Type B pancreatic cell (in vitro differentiated cells): ENCODE measurements around the gene TRIM25. TPM values are rescaled to one million over a fixed set of nuclear protein-coding genes. Genes with fewer than 3 reads are reported as not detected.

Experiments used
- DNase-seq: peaks from one replicate; pipeline ENCODE4 v3.0.0; 2021; ENCODE audit warnings: mixed read lengths; ENCODE audit not compliant: unreplicated experiment; ENCODE audit errors: extremely low spot score
- H3K27ac Mint-ChIP-seq: 2 replicates; pipeline ENCODE4 v1.8.0; 2021; ENCODE audit warnings: mild to moderate bottlenecking, mixed read lengths
- H3K27me3 Mint-ChIP-seq: 2 replicates; pipeline ENCODE4 v1.8.0; 2021; ENCODE audit warnings: mixed read lengths
- H3K36me3 Mint-ChIP-seq: 2 replicates; pipeline ENCODE4 v1.8.0; 2021; ENCODE audit warnings: mixed read lengths
- H3K4me1 Mint-ChIP-seq: one replicate; pipeline ENCODE4 v1.8.0; 2021; ENCODE audit warnings: mixed read lengths; ENCODE audit not compliant: unreplicated experiment
- H3K4me3 Mint-ChIP-seq: 2 replicates; pipeline ENCODE4 v1.8.0; 2021; ENCODE audit warnings: mild to moderate bottlenecking, mixed read lengths
- H3K9me3 Mint-ChIP-seq: 2 replicates; pipeline ENCODE4 v1.8.0; 2021; ENCODE audit warnings: mixed read lengths
- CTCF ChIP-seq: fragments of 200-600 bp; sonication (generic); conservative IDR thresholded peaks from 2 replicates; pipeline ENCODE4 v1.5.0; 2021; ENCODE audit warnings: antibody characterized with exemption, mild to moderate bottlenecking
- total RNA-seq: library from RNA; stranded (reverse); gene quantifications from 2 replicates; pipeline ENCODE4 v1.2.1, GENCODE V29; 2021; ENCODE audit warnings: low replicate concordance

TRIM25 gene
- total RNA-seq, 1 donor from 2014 or later = 43.4 TPM

GRCh38 chr17:56914581-56915273, 878 bp upstream of the TRIM25 start:
- Mint-ChIP-seq H3K36me3 (no peaks in the 10 kb centered on the region), H3K9me3 (peaks cover 8% of the 10 kb centered on the region), H3K4me1 (peaks cover 25% of the 10 kb centered on the region), H3K4me3 (peak overlapping the region; percentile 93), H3K27ac (peak overlapping the region; percentile 90), H3K27me3 (peaks cover 5% of the 10 kb centered on the region)
- no peak for DNase-seq
- TF ChIP-seq CTCF = no peak

GRCh38 chr17:56913353-56913866, 439 bp downstream of the TRIM25 start:
- Mint-ChIP-seq H3K36me3 (peaks cover 5% of the 10 kb centered on the region), H3K27me3 (peaks cover 5% of the 10 kb centered on the region), H3K4me1 (peaks cover 25% of the 10 kb centered on the region), H3K27ac (peak overlapping the region; percentile 88), H3K4me3 (peak overlapping the region; percentile 93), H3K9me3 (peaks cover 5% of the 10 kb centered on the region)
- no peak for TF ChIP-seq CTCF
- no peak for DNase-seq

- peaks cover 10% of the 10 kb centered on the region for H3K36me3 Mint-ChIP-seq
- no peak for TF ChIP-seq CTCF
- peaks cover 5% of the 10 kb centered on the region for H3K27me3 Mint-ChIP-seq
- peaks cover 5% of the 10 kb centered on the region for H3K9me3 Mint-ChIP-seq
- DNase-seq = no peak
- H3K27ac Mint-ChIP-seq = peak overlapping the region; percentile 88
- H3K4me1 Mint-ChIP-seq = peaks cover 25% of the 10 kb centered on the region
- peak overlapping the region; percentile 93 for H3K4me3 Mint-ChIP-seq
Observed at GRCh38 chr17:56913000-56913311, 893 bp downstream of the TRIM25 start.

GRCh38 chr17:56912105-56912999, 1.5 kb downstream of the TRIM25 start:
- no peak for TF ChIP-seq CTCF
- DNase-seq = no peak

GRCh38 chr17:56910509-56911235, 3.2 kb downstream of the TRIM25 start:
- Mint-ChIP-seq H3K4me3 (peak overlapping the region; percentile 3), H3K36me3 (peaks cover 26% of the 10 kb centered on the region), H3K4me1 (peaks cover 25% of the 10 kb centered on the region), H3K9me3 (peaks cover under 1% of the 10 kb centered on the region), H3K27me3 (peaks cover 5% of the 10 kb centered on the region), H3K27ac (no peak overlapping the region)
- DNase-seq = no peak
- TF ChIP-seq CTCF = no peak

More at GRCh38 chr17:56912105-56912999, 1.5 kb downstream of the TRIM25 start:
- no peak overlapping the region for H3K27ac Mint-ChIP-seq
- H3K27me3 Mint-ChIP-seq = peaks cover 5% of the 10 kb centered on the region
- H3K4me3 Mint-ChIP-seq = peak overlapping the region; percentile 93
- H3K4me1 Mint-ChIP-seq = peaks cover 25% of the 10 kb centered on the region
- H3K36me3 Mint-ChIP-seq = peaks cover 14% of the 10 kb centered on the region
- peaks cover 5% of the 10 kb centered on the region for H3K9me3 Mint-ChIP-seq
